Uterus (tissue), 2 donors: ENCODE measurements around the gene SIMC1.
"Not testable (repeated sequence)": the region's sequence is repeated elsewhere in the genome, so short reads cannot be mapped to it uniquely, and the experiment has no call there.

Experiments
- POLR2A ChIP-seq, 2 donors: fragments of 450-650 bp; IDR thresholded peaks; one replicate each; pipeline ENCODE4 v1.6.1; 2016; ENCODE audit warnings: antibody characterized with exemption in 2 of 2, mild to moderate bottlenecking in 1 of 2, moderate library complexity in 1 of 2
- TF ChIP-seq, protein P1 (sequence below), 4 experiments: fragments of 200-600 bp in 2 of 4; fragments of 450-650 bp in 2 of 4; sonication (generic) in 2 of 4; IDR thresholded peaks; one replicate each; pipeline ENCODE4 v1.5.1; 2016 to 2019; ENCODE audit warnings: antibody characterized with exemption in 4 of 4, mild to moderate bottlenecking in 2 of 4, moderate library complexity in 1 of 4

- not testable (repeated sequence) for TF ChIP-seq POLR2A (IDR thresholded peaks at IDR 0.05)
- TF ChIP-seq, protein P1, sequence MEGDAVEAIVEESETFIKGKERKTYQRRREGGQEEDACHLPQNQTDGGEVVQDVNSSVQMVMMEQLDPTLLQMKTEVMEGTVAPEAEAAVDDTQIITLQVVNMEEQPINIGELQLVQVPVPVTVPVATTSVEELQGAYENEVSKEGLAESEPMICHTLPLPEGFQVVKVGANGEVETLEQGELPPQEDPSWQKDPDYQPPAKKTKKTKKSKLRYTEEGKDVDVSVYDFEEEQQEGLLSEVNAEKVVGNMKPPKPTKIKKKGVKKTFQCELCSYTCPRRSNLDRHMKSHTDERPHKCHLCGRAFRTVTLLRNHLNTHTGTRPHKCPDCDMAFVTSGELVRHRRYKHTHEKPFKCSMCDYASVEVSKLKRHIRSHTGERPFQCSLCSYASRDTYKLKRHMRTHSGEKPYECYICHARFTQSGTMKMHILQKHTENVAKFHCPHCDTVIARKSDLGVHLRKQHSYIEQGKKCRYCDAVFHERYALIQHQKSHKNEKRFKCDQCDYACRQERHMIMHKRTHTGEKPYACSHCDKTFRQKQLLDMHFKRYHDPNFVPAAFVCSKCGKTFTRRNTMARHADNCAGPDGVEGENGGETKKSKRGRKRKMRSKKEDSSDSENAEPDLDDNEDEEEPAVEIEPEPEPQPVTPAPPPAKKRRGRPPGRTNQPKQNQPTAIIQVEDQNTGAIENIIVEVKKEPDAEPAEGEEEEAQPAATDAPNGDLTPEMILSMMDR (IDR thresholded peaks at IDR 0.05), result not testable (repeated sequence)
Measured at GRCh38 chr5:176199803-176200399, 38.3 kb upstream of the SIMC1 start.
